Subcutaneous abdominal adipose tissue (tissue), 5 donors: Measurements from ENCODE around the gene DENND1A.
A peak's percentile ranks its signal among the peaks of the same experiment; 100 is the strongest.

Source experiments
- H3K27ac ChIP-seq: one replicate; pipeline ENCODE4 v1.7.0; 2013; ENCODE audit warnings: low read depth, mild to moderate bottlenecking, inconsistent platforms, low read length, moderate library complexity
- H3K27me3 ChIP-seq, 5 donors: one replicate each; pipeline ENCODE4 v1.7.0; 2013; ENCODE audit warnings: low read length in 5 of 5, inconsistent platforms in 1 of 5; ENCODE audit not compliant: control insufficient read depth in 5 of 5, insufficient read depth in 4 of 5
- H3K36me3 ChIP-seq, 5 donors: one replicate each; pipeline ENCODE4 v1.7.0; 2013; ENCODE audit warnings: low read length in 5 of 5; ENCODE audit not compliant: control insufficient read depth in 5 of 5, insufficient read depth in 5 of 5
- H3K4me1 ChIP-seq, 5 donors: one replicate each; pipeline ENCODE4 v1.7.0; 2013; ENCODE audit warnings: low read length in 5 of 5, mild to moderate bottlenecking in 3 of 5, moderate library complexity in 1 of 5; ENCODE audit not compliant: control insufficient read depth in 5 of 5, insufficient read depth in 5 of 5
- H3K4me3 ChIP-seq, 5 donors: one replicate each; pipeline ENCODE4 v1.7.0; 2013; ENCODE audit warnings: low read length in 5 of 5, low read depth in 1 of 5
- H3K9ac ChIP-seq, 5 donors: one replicate each; pipeline ENCODE4 v1.7.0; 2013; ENCODE audit warnings: low read length in 5 of 5, mild to moderate bottlenecking in 4 of 5, moderate library complexity in 3 of 5
- H3K9me3 ChIP-seq, 5 donors: one replicate each; pipeline ENCODE4 v1.7.0; 2013; ENCODE audit warnings: low read length in 5 of 5; ENCODE audit not compliant: control insufficient read depth in 5 of 5
- donor health status: healthy.
- donor health status: healthy.
- donor health status: healthy.
- donor health status: healthy.
- donor health status: healthy.

Gene DENND1A

DNA sequence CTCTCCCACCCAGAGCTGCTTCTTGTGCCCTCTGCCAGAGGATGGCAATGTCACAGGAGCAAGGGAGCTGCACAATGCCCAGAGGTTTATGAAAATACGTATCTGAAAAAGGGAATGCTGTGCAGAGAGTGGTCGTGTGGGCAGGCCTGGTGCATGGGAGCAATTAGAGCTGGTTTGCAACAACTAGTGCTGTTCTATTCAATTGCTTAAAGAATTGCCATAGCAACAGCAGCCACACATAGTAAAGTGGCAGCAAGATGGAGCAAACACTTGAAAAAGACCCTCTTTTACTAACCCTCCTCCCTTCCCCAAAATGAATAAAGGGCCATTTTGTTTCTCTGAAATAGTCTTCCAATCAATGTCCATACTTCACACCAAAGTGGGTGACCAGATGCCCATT is 407.7 kb downstream of the DENND1A start:
- H3K36me3 ChIP-seq = peaks cover 0 to 7% (median 0%) of the 10 kb centered on the region in 5 donors
- no peak overlapping the region for H3K4me3 ChIP-seq
- no peaks in the 10 kb centered on the region for H3K4me1 ChIP-seq
- no peaks in the 10 kb centered on the region for H3K9me3 ChIP-seq
- no peaks in the 10 kb centered on the region for H3K27me3 ChIP-seq
- no peak overlapping the region for H3K27ac ChIP-seq
- H3K9ac ChIP-seq = no peak overlapping the region

DNA sequence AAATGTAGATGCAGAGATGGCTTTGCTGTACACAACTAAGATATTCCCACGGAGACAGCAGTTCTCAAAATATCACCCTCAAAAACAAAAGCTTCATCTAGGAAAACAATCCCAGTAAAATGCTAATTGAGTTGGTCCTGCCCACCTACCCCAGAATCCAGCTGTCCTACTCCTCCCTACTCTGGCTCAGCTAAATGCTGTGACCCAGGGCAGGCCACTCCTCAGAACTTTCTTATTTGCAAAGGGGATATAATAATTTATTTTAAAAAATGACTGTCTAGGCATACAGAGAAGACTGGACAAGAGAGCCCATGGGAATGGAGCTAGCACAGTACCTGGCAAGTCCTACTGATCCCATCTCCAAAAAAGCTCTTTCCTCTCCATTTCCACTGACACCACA is 411.6 kb downstream of the DENND1A start:
- Histone ChIP-seq H3K27ac (no peak overlapping the region), H3K9me3 (no peaks in the 10 kb centered on the region), H3K9ac (no peak overlapping the region), H3K4me1 (no peaks in the 10 kb centered on the region), H3K4me3 (no peak overlapping the region), H3K36me3 (peaks cover 0 to 3% (median 0%) of the 10 kb centered on the region in 5 donors), H3K27me3 (no peaks in the 10 kb centered on the region)

- Histone ChIP-seq H3K9ac (no peak overlapping the region), H3K27ac (no peak overlapping the region), H3K36me3 (peaks cover 0 to 9% (median 0%) of the 10 kb centered on the region in 5 donors), H3K9me3 (no peaks in the 10 kb centered on the region), H3K4me1 (no peaks in the 10 kb centered on the region), H3K27me3 (no peaks in the 10 kb centered on the region), H3K4me3 (no peak overlapping the region)
These were observed 412.4 kb downstream of the DENND1A start for GRCh38 chr9:123517512-123517911.

DNA sequence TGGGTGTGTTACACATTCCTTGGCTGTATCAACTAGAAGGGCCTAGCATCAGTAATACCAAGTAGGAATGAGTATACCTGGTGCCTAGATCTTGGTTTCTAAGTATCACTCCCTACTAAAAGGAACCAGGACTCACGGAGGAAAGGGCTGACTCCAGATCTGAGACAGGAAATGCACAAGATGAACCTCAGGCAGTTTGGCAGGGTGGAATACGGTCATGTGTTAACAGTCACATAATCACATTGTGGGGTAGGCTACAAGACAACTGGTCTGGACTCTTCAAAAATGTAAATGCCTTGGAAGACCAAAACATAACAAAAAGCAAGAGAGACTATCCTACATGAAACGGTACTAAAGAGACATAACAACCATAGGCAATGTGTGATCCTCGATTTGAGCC is 415.2 kb downstream of the DENND1A start:
- no peaks in the 10 kb centered on the region for H3K9me3 ChIP-seq
- H3K27me3 ChIP-seq = no peaks in the 10 kb centered on the region
- H3K4me3 ChIP-seq = no peak overlapping the region
- H3K4me1 ChIP-seq = no peaks in the 10 kb centered on the region
- H3K36me3 ChIP-seq = peaks cover 0 to 11% (median 0%) of the 10 kb centered on the region in 5 donors
- no peak overlapping the region for H3K9ac ChIP-seq
- H3K27ac ChIP-seq = no peak overlapping the region

DNA sequence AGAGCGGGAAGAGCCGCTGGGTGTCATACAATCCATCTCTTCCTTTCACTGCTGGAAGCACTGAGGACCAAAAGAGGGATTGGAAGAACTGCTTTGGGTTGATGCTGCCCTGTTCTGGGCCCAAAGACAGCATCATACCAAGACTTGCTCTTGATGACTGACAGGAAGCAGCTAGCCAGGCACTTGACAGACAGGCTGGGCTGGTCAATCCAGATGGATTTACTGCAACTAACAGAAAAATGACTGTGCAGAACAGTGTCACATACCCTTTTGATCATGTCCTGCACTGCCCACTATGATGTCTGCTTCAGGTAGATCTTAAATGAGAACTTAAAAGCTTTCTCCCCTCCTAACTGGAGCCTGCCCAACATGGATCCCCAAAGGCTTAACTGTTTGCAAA is 416.4 kb downstream of the DENND1A start:
- Histone ChIP-seq H3K27me3 (no peaks in the 10 kb centered on the region), H3K9me3 (no peaks in the 10 kb centered on the region), H3K4me1 (no peaks in the 10 kb centered on the region), H3K9ac (no peak overlapping the region), H3K27ac (no peak overlapping the region), H3K4me3 (no peak overlapping the region), H3K36me3 (peaks cover 0 to 11% (median 0%) of the 10 kb centered on the region in 5 donors)

DNA sequence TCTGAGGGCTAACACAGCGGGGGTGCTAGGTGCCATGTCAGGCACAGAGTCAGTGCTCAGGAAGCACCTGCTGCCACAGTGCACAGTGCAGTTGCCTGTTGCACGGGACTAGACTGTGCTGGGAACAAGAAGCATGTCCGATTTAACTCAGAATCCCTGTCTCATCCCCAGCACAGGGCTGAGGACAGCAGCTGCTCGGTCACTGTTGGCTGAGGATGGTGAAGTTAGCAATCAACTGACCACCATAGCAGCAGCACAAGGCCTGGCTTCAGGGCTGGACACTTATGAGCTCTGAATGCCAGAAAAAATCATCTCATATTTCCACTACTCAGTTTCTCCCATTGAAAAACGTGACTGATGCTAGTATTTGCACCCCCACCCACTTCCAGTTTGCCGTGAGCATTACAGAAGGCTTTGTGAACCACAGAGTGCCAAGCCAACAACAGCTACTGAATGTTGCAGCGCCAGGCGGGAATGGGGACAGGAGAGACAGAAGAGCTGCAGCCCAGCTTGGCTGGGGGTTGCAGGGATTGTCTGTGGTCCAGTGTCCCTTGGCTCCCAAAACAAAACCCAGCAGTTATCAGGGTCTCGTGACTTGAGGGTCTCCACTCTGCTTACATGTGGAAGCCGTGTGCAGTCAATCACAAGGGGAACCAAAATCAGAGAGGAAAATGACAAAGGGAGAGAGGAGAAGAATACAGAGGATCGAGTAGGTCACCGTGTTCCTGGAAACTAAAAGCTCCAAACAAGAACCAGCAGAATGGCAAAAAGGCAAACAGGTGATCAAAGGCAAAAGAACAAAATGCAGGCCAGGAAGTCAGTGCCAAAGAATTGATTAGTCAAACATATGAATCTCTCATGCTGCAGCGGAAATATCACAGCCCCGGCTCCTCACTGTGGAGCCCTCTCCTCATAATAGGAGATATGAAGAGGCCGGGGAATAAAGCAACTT is 418.3 kb downstream of the DENND1A start:
- no peak overlapping the region for H3K9ac ChIP-seq
- peaks cover 0 to 11% (median 0%) of the 10 kb centered on the region in 5 donors for H3K36me3 ChIP-seq
- no peak overlapping the region for H3K27ac ChIP-seq
- H3K9me3 ChIP-seq = no peaks in the 10 kb centered on the region
- no peak overlapping the region for H3K4me3 ChIP-seq
- no peaks in the 10 kb centered on the region for H3K27me3 ChIP-seq
- no peaks in the 10 kb centered on the region for H3K4me1 ChIP-seq

DNA sequence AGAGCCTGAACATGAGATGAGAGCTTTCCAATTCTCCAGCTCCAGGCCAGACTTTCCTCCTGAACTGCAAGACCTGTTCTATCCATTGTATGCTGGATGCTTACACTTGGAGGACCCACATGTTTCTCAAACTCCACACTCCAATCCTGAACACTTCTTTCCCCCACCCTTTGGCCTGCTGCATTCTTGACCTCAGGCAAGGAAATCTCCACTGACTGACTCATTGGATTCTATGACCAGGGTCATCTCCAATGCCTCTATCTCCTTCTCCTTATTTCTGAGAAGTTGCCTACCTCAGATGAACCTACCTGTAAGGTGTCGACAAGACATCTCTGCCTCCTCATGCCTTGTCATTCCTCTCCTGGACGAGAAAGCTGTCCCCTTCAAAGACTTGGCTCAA is 420.3 kb downstream of the DENND1A start:
- H3K27me3 ChIP-seq = no peaks in the 10 kb centered on the region
- no peak overlapping the region for H3K4me3 ChIP-seq
- no peak overlapping the region for H3K9ac ChIP-seq
- no peak overlapping the region for H3K27ac ChIP-seq
- no peaks in the 10 kb centered on the region for H3K9me3 ChIP-seq
- no peaks in the 10 kb centered on the region for H3K4me1 ChIP-seq
- peaks cover 0 to 11% (median 0%) of the 10 kb centered on the region in 5 donors for H3K36me3 ChIP-seq

GRCh38 chr9:123508048-123508447 is 421.9 kb downstream of the DENND1A start:
- Histone ChIP-seq H3K27me3 (no peaks in the 10 kb centered on the region), H3K4me1 (no peaks in the 10 kb centered on the region)

GRCh38 chr9:123505496-123505895 is 424.4 kb downstream of the DENND1A start:
- Histone ChIP-seq H3K9ac (no peak overlapping the region), H3K4me3 (no peak overlapping the region), H3K4me1 (no peaks in the 10 kb centered on the region), H3K9me3 (no peaks in the 10 kb centered on the region), H3K27ac (no peak overlapping the region), H3K36me3 (peaks cover 0 to 5% (median 0%) of the 10 kb centered on the region in 5 donors), H3K27me3 (no peaks in the 10 kb centered on the region)

More at GRCh38 chr9:123508048-123508447, 421.9 kb downstream of the DENND1A start:
- Histone ChIP-seq H3K36me3 (peaks cover 0 to 7% (median 0%) of the 10 kb centered on the region in 5 donors), H3K27ac (no peak overlapping the region), H3K9me3 (no peaks in the 10 kb centered on the region), H3K9ac (no peak overlapping the region), H3K4me3 (peak overlapping the region in 4 of 5 donors; percentile 2 to 49 (median 38))

GRCh38 chr9:123500336-123500735 is 429.6 kb downstream of the DENND1A start:
- no peak overlapping the region for H3K4me3 ChIP-seq
- no peak overlapping the region for H3K9ac ChIP-seq
- H3K27ac ChIP-seq = no peak overlapping the region
- no peaks in the 10 kb centered on the region for H3K36me3 ChIP-seq
- H3K27me3 ChIP-seq = no peaks in the 10 kb centered on the region
- no peaks in the 10 kb centered on the region for H3K9me3 ChIP-seq
- no peaks in the 10 kb centered on the region for H3K4me1 ChIP-seq
